KMS-11 (cell line): ENCODE data around the gene C8A.

Experiments
- H2AFZ ChIP-seq: fragments of 200-600 bp; sonication (generic); 2 replicates; pipeline ENCODE4 v1.6.1; 2016; ENCODE audit warnings: antibody characterized with exemption, mixed run types, low read depth
- H3K27ac ChIP-seq: fragments of 200-600 bp; sonication (generic); 2 replicates; pipeline ENCODE4 v1.6.1; 2016; ENCODE audit warnings: mild to moderate bottlenecking, mixed run types
- H3K27me3 ChIP-seq: fragments of 200-600 bp; sonication (generic); 2 replicates; pipeline ENCODE4 v1.6.1; 2017; ENCODE audit warnings: mild to moderate bottlenecking, low read depth, mixed run types, moderate library complexity; ENCODE audit not compliant: insufficient read depth
- H3K36me3 ChIP-seq: fragments of 200-600 bp; sonication (generic); 2 replicates; pipeline ENCODE4 v1.6.1; 2017; ENCODE audit warnings: mild to moderate bottlenecking, mixed run types; ENCODE audit not compliant: insufficient read depth
- H3K4me1 ChIP-seq: fragments of 200-600 bp; sonication (generic); 2 replicates; pipeline ENCODE4 v1.6.1; 2016; ENCODE audit warnings: mild to moderate bottlenecking, low read depth, mixed run types; ENCODE audit not compliant: poor library complexity, severe bottlenecking
- H3K4me2 ChIP-seq: fragments of 200-600 bp; sonication (generic); 2 replicates; pipeline ENCODE4 v1.7.0; 2016; ENCODE audit warnings: mild to moderate bottlenecking, mixed run types
- H3K4me3 ChIP-seq: fragments of 200-600 bp; sonication (generic); IDR thresholded peaks from 2 replicates; pipeline ENCODE4 v1.6.1; 2017; ENCODE audit warnings: low read depth, low read length, mixed read lengths; ENCODE audit not compliant: insufficient read depth
- H3K79me2 ChIP-seq: fragments of 200-600 bp; sonication (generic); 2 replicates; pipeline ENCODE4 v1.6.1; 2016; ENCODE audit warnings: low read depth, mixed run types; ENCODE audit not compliant: insufficient read depth
- H3K9ac ChIP-seq: fragments of 200-600 bp; sonication (generic); 2 replicates; pipeline ENCODE4 v1.6.1; 2016; ENCODE audit warnings: mild to moderate bottlenecking, mixed run types
- H4K20me1 ChIP-seq: fragments of 200-600 bp; sonication (generic); 2 replicates; pipeline ENCODE4 v1.6.1; 2016; ENCODE audit warnings: mild to moderate bottlenecking, mixed run types; ENCODE audit not compliant: insufficient read depth
- CTCF ChIP-seq: fragments of 200-600 bp; sonication (generic); conservative IDR thresholded peaks from 2 replicates; pipeline ENCODE4 v1.6.1; 2017; ENCODE audit warnings: low read depth, mild to moderate bottlenecking, antibody characterized with exemption, low read length, moderate library complexity, mixed read lengths

C8A gene

GRCh38 chr1:56824938-56825337 is 29.7 kb upstream of the C8A start:
- H3K4me2 ChIP-seq = no peak overlapping the region
- H3K79me2 ChIP-seq = no peaks in the 10 kb centered on the region
- TF ChIP-seq CTCF = no peak
- no peaks in the 10 kb centered on the region for H4K20me1 ChIP-seq
- no peaks in the 10 kb centered on the region for H3K4me1 ChIP-seq
- no peak overlapping the region for H3K9ac ChIP-seq
- no peak overlapping the region for H2AFZ ChIP-seq
- no peak overlapping the region for H3K4me3 ChIP-seq
- no peak overlapping the region for H3K27ac ChIP-seq
- H3K36me3 ChIP-seq = no peaks in the 10 kb centered on the region
- H3K27me3 ChIP-seq = no peaks in the 10 kb centered on the region

DNA sequence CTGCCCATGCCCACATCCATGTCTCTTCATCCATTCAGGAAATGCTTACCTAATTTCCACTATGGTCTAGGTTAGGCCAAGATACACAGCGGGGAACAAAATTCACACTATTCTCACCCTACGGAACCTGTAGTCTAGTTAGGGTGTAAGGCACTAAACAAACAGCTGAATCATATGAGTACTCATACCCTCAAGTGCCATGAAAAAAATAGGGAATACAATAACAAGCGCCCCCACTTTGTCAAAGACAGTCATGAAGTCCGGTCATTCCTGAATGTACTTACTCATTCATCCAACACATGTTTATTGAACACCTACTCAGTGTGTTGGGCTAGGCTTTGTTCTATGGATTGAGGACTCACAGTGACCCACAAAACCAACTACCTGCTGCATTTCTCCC is 29.2 kb upstream of the C8A start:
- no peaks in the 10 kb centered on the region for H3K27me3 ChIP-seq
- H3K36me3 ChIP-seq = no peaks in the 10 kb centered on the region
- H4K20me1 ChIP-seq = no peaks in the 10 kb centered on the region
- H3K4me1 ChIP-seq = no peaks in the 10 kb centered on the region
- no peak overlapping the region for H3K4me2 ChIP-seq
- H2AFZ ChIP-seq = no peak overlapping the region
- H3K4me3 ChIP-seq = no peak overlapping the region
- no peak overlapping the region for H3K9ac ChIP-seq
- TF ChIP-seq CTCF = no peak
- no peak overlapping the region for H3K27ac ChIP-seq
- H3K79me2 ChIP-seq = no peaks in the 10 kb centered on the region

DNA sequence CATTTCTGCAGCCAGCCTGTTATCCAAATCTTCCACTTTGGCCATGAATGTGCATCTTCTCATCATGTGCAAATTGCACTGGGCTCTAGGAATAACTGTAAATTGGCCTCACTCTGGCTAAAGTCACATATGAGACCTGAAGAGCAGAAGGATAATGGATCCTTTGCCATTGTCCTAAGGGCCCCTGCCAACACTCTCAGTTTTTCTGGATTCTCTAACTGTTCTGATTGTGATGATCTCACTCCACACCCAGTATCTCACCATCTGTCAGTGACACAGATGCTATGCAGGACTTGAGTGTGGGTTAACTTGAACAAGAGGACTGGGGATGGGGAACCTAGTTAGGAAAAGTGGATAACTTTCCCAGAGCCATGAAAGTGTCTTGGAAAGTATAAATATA is 26.9 kb upstream of the C8A start:
- no peaks in the 10 kb centered on the region for H4K20me1 ChIP-seq
- TF ChIP-seq CTCF = no peak
- H2AFZ ChIP-seq = no peak overlapping the region
- no peaks in the 10 kb centered on the region for H3K79me2 ChIP-seq
- H3K4me3 ChIP-seq = no peak overlapping the region
- H3K36me3 ChIP-seq = no peaks in the 10 kb centered on the region
- H3K4me2 ChIP-seq = no peak overlapping the region
- no peaks in the 10 kb centered on the region for H3K4me1 ChIP-seq
- H3K27me3 ChIP-seq = no peaks in the 10 kb centered on the region
- no peak overlapping the region for H3K27ac ChIP-seq
- H3K9ac ChIP-seq = no peak overlapping the region

DNA sequence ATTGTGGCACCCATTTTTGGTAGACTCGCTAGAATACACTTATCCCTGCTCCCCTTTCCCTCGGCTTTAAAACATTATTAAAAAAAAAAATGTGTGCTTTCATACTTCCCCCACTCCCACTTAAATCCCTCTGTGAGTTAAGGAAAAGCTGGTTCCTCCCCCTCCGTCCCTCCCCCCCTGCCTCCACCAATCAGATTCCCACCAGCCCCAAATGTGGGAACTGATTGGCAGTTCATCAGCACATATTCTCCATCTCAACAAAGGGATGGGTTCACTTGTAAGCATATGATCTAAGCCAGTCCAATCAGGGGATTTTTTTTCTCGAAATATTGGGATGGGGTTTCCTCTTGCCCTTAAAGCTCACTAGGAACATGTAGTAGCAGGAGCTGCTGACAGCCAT is 24.5 kb upstream of the C8A start:
- no peak overlapping the region for H3K9ac ChIP-seq
- H3K27me3 ChIP-seq = no peaks in the 10 kb centered on the region
- H3K4me1 ChIP-seq = no peaks in the 10 kb centered on the region
- no peak overlapping the region for H2AFZ ChIP-seq
- no peaks in the 10 kb centered on the region for H3K79me2 ChIP-seq
- no peaks in the 10 kb centered on the region for H4K20me1 ChIP-seq
- TF ChIP-seq CTCF = no peak
- no peak overlapping the region for H3K4me2 ChIP-seq
- no peak overlapping the region for H3K4me3 ChIP-seq
- no peaks in the 10 kb centered on the region for H3K36me3 ChIP-seq
- H3K27ac ChIP-seq = no peak overlapping the region
